ENCODE results near the gene AUTS2. TPM values are rescaled to one million over a fixed set of nuclear protein-coding genes. Genes with fewer than 3 reads are reported as not detected.

Gene AUTS2
- polyA plus RNA-seq, 1 donor (not counting 4 experiments of a cell fraction or from before 2014, with no cell fraction given), result 4.7 TPM

- DNase-seq (ENCODE audit: low read depth, low spot score), result no peak
- dilution Hi-C loops (cut with MboI; ENCODE audit: extremely low pct_ligation_motif_present, low sequenced_read_pairs), result no loop called here
- Histone ChIP-seq H3K36me3 (ENCODE audit: control insufficient read depth in 2 of 2, extremely low read depth in 1 of 2, insufficient read depth in 2 of 2, low read length in 2 of 2) (no peaks in the 10 kb centered on the region), H3K4me2 (ENCODE audit: control insufficient read depth, extremely low read depth, insufficient read depth, low read depth, low read length) (no peak overlapping the region), H3K9me1 (ENCODE audit: control insufficient read depth, extremely low read depth, insufficient read depth, low read length) (no peaks in the 10 kb centered on the region), H3K9me3 (ENCODE audit: control insufficient read depth, low read depth, low read length) (no peaks in the 10 kb centered on the region), H2AFZ (ENCODE audit: control insufficient read depth, low read length) (no peak overlapping the region), H3K4me3 (ENCODE audit: control insufficient read depth in 2 of 3, extremely low read depth in 1 of 3, insufficient read depth in 2 of 3, low read depth in 1 of 3, low read length in 3 of 3) (no peak overlapping the region), H4K20me1 (ENCODE audit: control insufficient read depth, extremely low read depth, insufficient read depth, low read length) (no peaks in the 10 kb centered on the region), H3K27ac (ENCODE audit: control insufficient read depth, insufficient read depth, low read length) (no peak overlapping the region), H3K79me2 (ENCODE audit: control insufficient read depth, insufficient read depth, low read length) (no peaks in the 10 kb centered on the region), H3K4me1 (ENCODE audit: control insufficient read depth, extremely low read depth, insufficient read depth, low read length) (peaks cover 18% of the 10 kb centered on the region), H3K27me3 (ENCODE audit: control insufficient read depth, extremely low read depth, insufficient read depth, low read length) (no peaks in the 10 kb centered on the region), H3K9ac (ENCODE audit: control insufficient read depth, extremely low read depth, insufficient read depth, low read length) (no peak overlapping the region)
- FAIRE-seq, result no peak
- no peak for TF ChIP-seq EZH2 (IDR thresholded peaks at IDR 0.05; ENCODE audit: low read length)
- no peak for TF ChIP-seq CTCF (optimal IDR thresholded peaks at IDR 0.05 in 1 of 3, IDR thresholded peaks at IDR 0.05 in 1 of 3, conservative IDR thresholded peaks at IDR 0.05 in 1 of 3; ENCODE audit: extremely low read depth in 1 of 3, insufficient read depth in 2 of 3, low read length in 3 of 3)
These were observed 988.5 kb downstream of the AUTS2 start for GRCh38 chr7:70586822-70587221.

GRCh38 chr7:70587739-70588138, 989.5 kb downstream of the AUTS2 start:
- no peak for DNase-seq (ENCODE audit: low read depth, low spot score)
- no peaks in the 10 kb centered on the region for H4K20me1 ChIP-seq (ENCODE audit: control insufficient read depth, extremely low read depth, insufficient read depth, low read length)
- H3K4me1 ChIP-seq (ENCODE audit: control insufficient read depth, extremely low read depth, insufficient read depth, low read length), result peaks cover 18% of the 10 kb centered on the region
- no peaks in the 10 kb centered on the region for H3K36me3 ChIP-seq (ENCODE audit: control insufficient read depth in 2 of 2, extremely low read depth in 1 of 2, insufficient read depth in 2 of 2, low read length in 2 of 2)
- H3K9me3 ChIP-seq (ENCODE audit: control insufficient read depth, low read depth, low read length), result no peaks in the 10 kb centered on the region
- no peaks in the 10 kb centered on the region for H3K79me2 ChIP-seq (ENCODE audit: control insufficient read depth, insufficient read depth, low read length)
- dilution Hi-C loops (cut with MboI; ENCODE audit: extremely low pct_ligation_motif_present, low sequenced_read_pairs), result no loop called here
- H3K4me2 ChIP-seq (ENCODE audit: control insufficient read depth, extremely low read depth, insufficient read depth, low read depth, low read length), result no peak overlapping the region
- FAIRE-seq, result no peak
- no peak overlapping the region for H2AFZ ChIP-seq (ENCODE audit: control insufficient read depth, low read length)
- H3K9me1 ChIP-seq (ENCODE audit: control insufficient read depth, extremely low read depth, insufficient read depth, low read length), result no peaks in the 10 kb centered on the region
- no peak overlapping the region for H3K9ac ChIP-seq (ENCODE audit: control insufficient read depth, extremely low read depth, insufficient read depth, low read length)
- H3K4me3 ChIP-seq (ENCODE audit: control insufficient read depth in 2 of 3, extremely low read depth in 1 of 3, insufficient read depth in 2 of 3, low read depth in 1 of 3, low read length in 3 of 3), result no peak overlapping the region
- H3K27me3 ChIP-seq (ENCODE audit: control insufficient read depth, extremely low read depth, insufficient read depth, low read length), result no peaks in the 10 kb centered on the region
- no peak overlapping the region for H3K27ac ChIP-seq (ENCODE audit: control insufficient read depth, insufficient read depth, low read length)
- TF ChIP-seq CTCF (optimal IDR thresholded peaks at IDR 0.05 in 1 of 3, IDR thresholded peaks at IDR 0.05 in 1 of 3, conservative IDR thresholded peaks at IDR 0.05 in 1 of 3; ENCODE audit: extremely low read depth in 1 of 3, insufficient read depth in 2 of 3, low read length in 3 of 3), result no peak
- TF ChIP-seq EZH2 (IDR thresholded peaks at IDR 0.05; ENCODE audit: low read length), result no peak
